Neural cell (in vitro differentiated cells): ENCODE results near the gene LARP1. TPM values are rescaled to one million over a fixed set of nuclear protein-coding genes. Genes with fewer than 3 reads are reported as not detected.

Source experiments
- H2AFZ ChIP-seq: fragments of 200-600, 300-800 bp; sonication (generic), shearing (Covaris generic); 2 replicates; pipeline ENCODE4 v1.6.0; 2014; ENCODE audit warnings: low read depth, mild to moderate bottlenecking, antibody characterized with exemption, low read length, moderate library complexity
- H3F3A ChIP-seq: fragments of 200-600 bp; shearing (Covaris generic); 2 replicates; pipeline ENCODE4 v1.6.1; 2016; ENCODE audit warnings: mild to moderate bottlenecking, moderate library complexity, mixed read lengths, antibody characterized with exemption, low read length; ENCODE audit not compliant: insufficient read depth, poor library complexity, severe bottlenecking
- H3K27ac ChIP-seq: fragments of 200-600, 300-800 bp; sonication (generic), shearing (Covaris generic); 2 replicates; pipeline ENCODE4 v1.5.1; 2014; ENCODE audit warnings: mild to moderate bottlenecking, low read length, moderate library complexity
- H3K27me3 ChIP-seq: fragments of 300-800, 200-600 bp; sonication (generic), shearing (Covaris generic); 2 replicates; pipeline ENCODE4 v1.6.0; 2014; ENCODE audit warnings: mild to moderate bottlenecking, low read depth, low read length, moderate library complexity; ENCODE audit not compliant: insufficient read depth
- H3K36me3 ChIP-seq: fragments of 300-800, 200-600 bp; sonication (generic), shearing (Covaris generic); 2 replicates; pipeline ENCODE4 v1.5.1; 2014; ENCODE audit warnings: mild to moderate bottlenecking, antibody characterized with exemption, low read length, moderate library complexity; ENCODE audit not compliant: insufficient read depth
- H3K4me2 ChIP-seq: fragments of 300-800, 200-600 bp; sonication (generic), shearing (Covaris generic); 2 replicates; pipeline ENCODE4 v1.6.0; 2014; ENCODE audit warnings: mild to moderate bottlenecking, low read length
- H3K4me3 ChIP-seq: fragments of 300-800, 200-600 bp; sonication (generic), shearing (Covaris generic); 2 replicates; pipeline ENCODE4 v1.5.1; 2014; ENCODE audit warnings: mild to moderate bottlenecking, low read length, moderate library complexity
- H3K79me2 ChIP-seq: fragments of 200-600 bp; shearing (Covaris generic); replicated peaks from 2 replicates; pipeline ENCODE4 v1.6.0; 2014; ENCODE audit warnings: mild to moderate bottlenecking, low read length, moderate library complexity; ENCODE audit not compliant: insufficient read depth
- H3K9ac ChIP-seq: fragments of 300-800, 200-600 bp; sonication (generic), shearing (Covaris generic); 2 replicates; pipeline ENCODE4 v1.6.1; 2016; ENCODE audit warnings: mild to moderate bottlenecking, low read length, mixed read lengths
- H3K9me2 ChIP-seq: fragments of 200-600 bp; shearing (Covaris generic); 2 replicates; pipeline ENCODE4 v1.6.1; 2016; ENCODE audit warnings: mild to moderate bottlenecking, low read length, mixed read lengths; ENCODE audit not compliant: insufficient read depth
- H3K9me3 ChIP-seq: fragments of 200-600, 300-800 bp; sonication (generic), shearing (Covaris generic); 2 replicates; pipeline ENCODE4 v1.6.1; 2016; ENCODE audit warnings: mild to moderate bottlenecking, mixed run types, low read length, moderate library complexity, mixed read lengths
- H4K20me1 ChIP-seq: fragments of 200-600 bp; shearing (Covaris generic); 2 replicates; pipeline ENCODE4 v1.6.1; 2016; ENCODE audit warnings: mild to moderate bottlenecking, mixed run types; ENCODE audit not compliant: insufficient read depth
- EZH2 ChIP-seq: fragments of 200-600, 300-800 bp; shearing (Covaris generic), sonication (generic); IDR thresholded peaks from 2 replicates; pipeline ENCODE4 v1.6.1; 2014; ENCODE audit warnings: antibody characterized with exemption, low read length, borderline replicate concordance, mild to moderate bottlenecking; ENCODE audit not compliant: insufficient read depth, poor library complexity, severe bottlenecking
- MXI1 ChIP-seq: fragments of 450-650 bp; conservative IDR thresholded peaks from 2 replicates; pipeline ENCODE4 v1.6.1; 2014; ENCODE audit warnings: antibody characterized with exemption, mild to moderate bottlenecking; ENCODE audit not compliant: poor library complexity, severe bottlenecking
- POLR2AphosphoS5 ChIP-seq: IDR thresholded peaks from 2 replicates; pipeline ENCODE4 v1.6.1; 2012
- RAD21 ChIP-seq: fragments of 450-650 bp; conservative IDR thresholded peaks from 2 replicates; pipeline ENCODE4 v1.6.1; 2014; ENCODE audit warnings: antibody characterized with exemption, mild to moderate bottlenecking, moderate library complexity
- SMC3 ChIP-seq: fragments of 450-650 bp; conservative IDR thresholded peaks from 2 replicates; pipeline ENCODE4 v1.6.1; 2014; ENCODE audit warnings: antibody characterized with exemption, mild to moderate bottlenecking, moderate library complexity; ENCODE audit not compliant: poor library complexity
- polyA plus RNA-seq: library from polyadenylated mRNA; depleted of rRNA; stranded (reverse); fragments of >200 nt; gene quantifications from 2 replicates; pipeline ENCODE4 v1.2.3, GENCODE V29; 2014
- TF ChIP-seq, protein P1 (sequence below): IDR thresholded peaks from 2 replicates; pipeline ENCODE4 v1.6.1; 2012; ENCODE audit warnings: borderline replicate concordance
- TF ChIP-seq, protein P2 (sequence below): fragments of 450-650 bp; IDR thresholded peaks from 2 replicates; pipeline ENCODE4 v1.5.1; 2014; ENCODE audit warnings: antibody characterized with exemption, mild to moderate bottlenecking, moderate library complexity; ENCODE audit not compliant: poor library complexity, severe bottlenecking

The LARP1 gene
- polyA plus RNA-seq, 1 donor from 2014 or later = 36.1 TPM

DNA sequence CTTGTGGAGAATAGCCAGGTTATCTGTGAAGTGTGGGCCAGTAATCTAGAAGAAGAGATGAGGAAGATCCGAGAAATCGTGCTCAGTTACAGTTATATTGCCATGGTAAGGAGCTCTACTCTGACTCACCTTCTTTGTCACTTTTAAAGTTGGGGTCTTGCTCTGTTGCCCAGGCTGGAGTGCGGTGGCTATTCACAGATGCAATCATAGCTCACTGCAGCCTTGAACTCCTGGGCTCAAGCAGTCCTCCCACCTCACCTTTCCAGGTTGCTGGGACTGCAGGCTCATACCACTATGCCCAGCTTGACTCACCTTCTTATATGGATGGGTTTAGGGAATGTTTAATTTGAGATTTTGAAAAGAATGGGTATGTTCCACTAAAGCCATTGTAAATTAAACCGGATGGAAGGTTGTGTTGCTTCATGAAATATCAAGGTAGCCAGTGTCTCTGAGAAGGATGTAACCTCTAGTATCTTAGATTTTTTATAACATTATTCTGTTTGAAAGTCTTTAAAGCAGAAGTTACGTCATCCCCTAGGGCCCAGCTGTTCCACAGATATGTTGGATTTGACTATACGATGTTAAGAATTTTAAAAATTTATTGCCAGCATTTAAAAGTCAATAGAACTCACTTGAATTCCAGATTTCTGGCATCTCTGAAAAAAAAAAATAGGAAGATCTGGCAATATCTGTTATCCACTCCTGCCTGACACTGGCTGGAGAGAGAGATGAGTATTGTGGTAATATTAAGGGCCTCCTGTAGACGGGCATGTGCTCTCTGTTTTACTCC, 108.3 kb downstream of the LARP1 start:
- Histone ChIP-seq H4K20me1 (no peaks in the 10 kb centered on the region), H3K36me3 (no peaks in the 10 kb centered on the region), H3K9me2 (no peaks in the 10 kb centered on the region), H3K27me3 (no peaks in the 10 kb centered on the region), H3K27ac (no peak overlapping the region), H3K4me3 (no peak overlapping the region), H2AFZ (no peak overlapping the region), H3K9ac (no peak overlapping the region), H3F3A (no peaks in the 10 kb centered on the region), H3K9me3 (no peaks in the 10 kb centered on the region), H3K4me2 (no peak overlapping the region), H3K79me2 (peaks cover 61% of the 10 kb centered on the region)
- TF ChIP-seq SMC3 = no peak
- no peak for TF ChIP-seq RAD21

DNA sequence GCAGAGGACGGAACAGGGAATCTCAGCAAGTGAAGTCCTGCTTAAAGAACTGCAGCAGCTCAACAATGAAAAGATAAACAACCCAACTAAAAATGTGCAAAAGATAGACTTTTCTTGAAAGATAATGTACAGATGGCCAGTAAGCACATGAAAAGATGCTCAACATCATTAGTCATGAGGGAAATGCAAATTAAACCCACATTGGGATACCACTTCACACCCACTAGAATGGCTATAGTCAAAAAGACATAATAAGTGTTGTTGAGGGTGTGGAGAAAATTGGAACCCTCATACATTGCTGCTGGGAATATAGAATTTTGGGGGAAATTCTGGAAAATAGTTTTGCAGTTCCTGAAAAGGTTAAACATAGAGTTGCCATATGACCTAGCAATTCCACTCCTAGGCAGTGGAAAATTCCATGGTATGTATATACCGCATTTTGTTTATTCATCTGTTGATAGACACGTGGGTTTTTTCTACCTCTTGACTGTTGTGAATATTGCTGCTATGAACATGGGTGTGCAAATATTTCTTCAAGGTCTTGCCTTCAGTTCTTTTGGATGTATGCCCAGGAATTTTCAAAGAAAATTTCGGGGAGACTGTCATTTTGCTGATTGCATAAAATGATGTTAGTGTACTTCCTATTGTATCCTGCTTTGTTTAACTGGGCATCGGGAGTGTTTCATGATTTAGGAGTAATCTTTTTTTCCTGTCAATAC, 110.4 kb downstream of the LARP1 start:
- H3K36me3 ChIP-seq = peaks cover 5% of the 10 kb centered on the region
- H3K27ac ChIP-seq = no peak overlapping the region
- no peaks in the 10 kb centered on the region for H3K9me3 ChIP-seq
- H3K9me2 ChIP-seq = no peaks in the 10 kb centered on the region
- TF ChIP-seq RAD21 = no peak
- TF ChIP-seq SMC3 = no peak
- TF ChIP-seq, protein P1, sequence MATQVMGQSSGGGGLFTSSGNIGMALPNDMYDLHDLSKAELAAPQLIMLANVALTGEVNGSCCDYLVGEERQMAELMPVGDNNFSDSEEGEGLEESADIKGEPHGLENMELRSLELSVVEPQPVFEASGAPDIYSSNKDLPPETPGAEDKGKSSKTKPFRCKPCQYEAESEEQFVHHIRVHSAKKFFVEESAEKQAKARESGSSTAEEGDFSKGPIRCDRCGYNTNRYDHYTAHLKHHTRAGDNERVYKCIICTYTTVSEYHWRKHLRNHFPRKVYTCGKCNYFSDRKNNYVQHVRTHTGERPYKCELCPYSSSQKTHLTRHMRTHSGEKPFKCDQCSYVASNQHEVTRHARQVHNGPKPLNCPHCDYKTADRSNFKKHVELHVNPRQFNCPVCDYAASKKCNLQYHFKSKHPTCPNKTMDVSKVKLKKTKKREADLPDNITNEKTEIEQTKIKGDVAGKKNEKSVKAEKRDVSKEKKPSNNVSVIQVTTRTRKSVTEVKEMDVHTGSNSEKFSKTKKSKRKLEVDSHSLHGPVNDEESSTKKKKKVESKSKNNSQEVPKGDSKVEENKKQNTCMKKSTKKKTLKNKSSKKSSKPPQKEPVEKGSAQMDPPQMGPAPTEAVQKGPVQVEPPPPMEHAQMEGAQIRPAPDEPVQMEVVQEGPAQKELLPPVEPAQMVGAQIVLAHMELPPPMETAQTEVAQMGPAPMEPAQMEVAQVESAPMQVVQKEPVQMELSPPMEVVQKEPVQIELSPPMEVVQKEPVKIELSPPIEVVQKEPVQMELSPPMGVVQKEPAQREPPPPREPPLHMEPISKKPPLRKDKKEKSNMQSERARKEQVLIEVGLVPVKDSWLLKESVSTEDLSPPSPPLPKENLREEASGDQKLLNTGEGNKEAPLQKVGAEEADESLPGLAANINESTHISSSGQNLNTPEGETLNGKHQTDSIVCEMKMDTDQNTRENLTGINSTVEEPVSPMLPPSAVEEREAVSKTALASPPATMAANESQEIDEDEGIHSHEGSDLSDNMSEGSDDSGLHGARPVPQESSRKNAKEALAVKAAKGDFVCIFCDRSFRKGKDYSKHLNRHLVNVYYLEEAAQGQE = no peak
- TF ChIP-seq, protein P2, sequence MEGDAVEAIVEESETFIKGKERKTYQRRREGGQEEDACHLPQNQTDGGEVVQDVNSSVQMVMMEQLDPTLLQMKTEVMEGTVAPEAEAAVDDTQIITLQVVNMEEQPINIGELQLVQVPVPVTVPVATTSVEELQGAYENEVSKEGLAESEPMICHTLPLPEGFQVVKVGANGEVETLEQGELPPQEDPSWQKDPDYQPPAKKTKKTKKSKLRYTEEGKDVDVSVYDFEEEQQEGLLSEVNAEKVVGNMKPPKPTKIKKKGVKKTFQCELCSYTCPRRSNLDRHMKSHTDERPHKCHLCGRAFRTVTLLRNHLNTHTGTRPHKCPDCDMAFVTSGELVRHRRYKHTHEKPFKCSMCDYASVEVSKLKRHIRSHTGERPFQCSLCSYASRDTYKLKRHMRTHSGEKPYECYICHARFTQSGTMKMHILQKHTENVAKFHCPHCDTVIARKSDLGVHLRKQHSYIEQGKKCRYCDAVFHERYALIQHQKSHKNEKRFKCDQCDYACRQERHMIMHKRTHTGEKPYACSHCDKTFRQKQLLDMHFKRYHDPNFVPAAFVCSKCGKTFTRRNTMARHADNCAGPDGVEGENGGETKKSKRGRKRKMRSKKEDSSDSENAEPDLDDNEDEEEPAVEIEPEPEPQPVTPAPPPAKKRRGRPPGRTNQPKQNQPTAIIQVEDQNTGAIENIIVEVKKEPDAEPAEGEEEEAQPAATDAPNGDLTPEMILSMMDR = no peak
- TF ChIP-seq MXI1 = no peak
- TF ChIP-seq POLR2AphosphoS5 = no peak
- TF ChIP-seq EZH2 = no peak
- H2AFZ ChIP-seq = no peak overlapping the region
- peaks cover 40% of the 10 kb centered on the region for H3K79me2 ChIP-seq
- H3K4me2 ChIP-seq = no peak overlapping the region
- no peaks in the 10 kb centered on the region for H3F3A ChIP-seq
- H3K27me3 ChIP-seq = no peaks in the 10 kb centered on the region
- H4K20me1 ChIP-seq = no peaks in the 10 kb centered on the region
- no peak overlapping the region for H3K4me3 ChIP-seq
- H3K9ac ChIP-seq = no peak overlapping the region
